ENCODE results near the gene ULBP2.
"Not testable (repeated sequence)": the region's sequence is repeated elsewhere in the genome, so short reads cannot be mapped to it uniquely, and the experiment has no call there.

ULBP2 gene

DNA sequence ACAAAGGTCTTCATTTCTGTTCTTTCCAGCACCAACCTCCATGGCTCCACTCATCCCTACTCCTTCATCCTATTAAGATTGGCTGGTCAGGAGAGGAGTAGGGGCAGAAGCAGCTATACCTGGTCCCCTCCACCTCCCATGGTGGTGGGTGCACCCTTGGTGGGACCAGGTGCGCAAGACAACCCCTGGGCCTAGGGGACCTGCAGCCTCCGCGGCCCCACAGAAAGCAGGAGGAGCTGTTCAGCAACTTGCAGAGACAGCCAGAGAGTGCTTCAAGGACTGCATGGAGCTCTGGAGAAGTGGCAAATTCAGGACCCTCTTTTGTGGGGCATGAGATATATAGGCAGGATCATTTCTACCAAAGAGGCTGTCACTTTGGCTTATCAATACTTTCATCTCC, 9.8 kb downstream of the ULBP2 start:
- DNase-seq (ENCODE audit: low spot score): no peak

DNA sequence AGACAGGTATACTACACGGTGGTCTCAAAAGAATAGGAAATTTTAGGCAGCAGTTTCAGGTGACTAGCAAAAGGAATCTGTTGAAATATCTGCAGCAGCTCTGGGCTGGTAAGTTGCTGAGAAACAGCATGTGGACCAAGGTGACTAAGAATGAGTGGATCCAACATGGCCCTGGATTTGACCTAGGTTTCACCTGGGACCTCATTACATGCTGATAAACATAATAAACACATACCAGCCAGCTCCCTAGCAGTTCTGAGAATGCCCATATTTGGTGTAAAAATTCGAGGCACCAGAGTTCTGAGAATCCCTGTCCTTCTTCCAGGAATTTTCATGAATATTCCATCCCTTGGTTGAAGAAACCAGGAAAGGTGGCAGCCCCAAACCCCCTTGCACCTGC, 11.6 kb downstream of the ULBP2 start:
- DNase-seq (ENCODE audit: low spot score): not testable (repeated sequence)

DNA sequence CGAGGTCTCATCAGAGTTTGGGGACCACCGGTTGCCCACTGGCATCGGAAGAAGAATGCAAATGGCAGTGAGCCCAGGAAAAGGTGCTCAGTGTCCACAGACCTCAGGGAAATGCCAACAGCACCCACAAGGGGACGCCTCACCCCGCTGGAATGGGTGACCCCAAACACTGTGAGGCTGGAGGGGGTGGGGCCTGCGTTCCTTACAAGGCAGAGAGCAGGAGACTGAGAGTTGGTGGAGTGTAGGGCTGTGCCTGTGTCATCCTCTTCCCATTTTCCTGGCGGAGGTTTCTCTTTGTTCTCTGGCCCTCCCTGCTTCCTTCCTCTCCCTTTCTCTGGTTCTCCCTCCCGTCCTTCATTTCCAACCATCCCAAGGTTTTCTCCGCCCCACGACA, 12.1 kb downstream of the ULBP2 start:
- not testable (repeated sequence) for DNase-seq (ENCODE audit: low spot score)

- not testable (repeated sequence) for DNase-seq (ENCODE audit: low spot score)
Measured at GRCh38 chr6:149954328-149954983, 12.6 kb downstream of the ULBP2 start.

DNA sequence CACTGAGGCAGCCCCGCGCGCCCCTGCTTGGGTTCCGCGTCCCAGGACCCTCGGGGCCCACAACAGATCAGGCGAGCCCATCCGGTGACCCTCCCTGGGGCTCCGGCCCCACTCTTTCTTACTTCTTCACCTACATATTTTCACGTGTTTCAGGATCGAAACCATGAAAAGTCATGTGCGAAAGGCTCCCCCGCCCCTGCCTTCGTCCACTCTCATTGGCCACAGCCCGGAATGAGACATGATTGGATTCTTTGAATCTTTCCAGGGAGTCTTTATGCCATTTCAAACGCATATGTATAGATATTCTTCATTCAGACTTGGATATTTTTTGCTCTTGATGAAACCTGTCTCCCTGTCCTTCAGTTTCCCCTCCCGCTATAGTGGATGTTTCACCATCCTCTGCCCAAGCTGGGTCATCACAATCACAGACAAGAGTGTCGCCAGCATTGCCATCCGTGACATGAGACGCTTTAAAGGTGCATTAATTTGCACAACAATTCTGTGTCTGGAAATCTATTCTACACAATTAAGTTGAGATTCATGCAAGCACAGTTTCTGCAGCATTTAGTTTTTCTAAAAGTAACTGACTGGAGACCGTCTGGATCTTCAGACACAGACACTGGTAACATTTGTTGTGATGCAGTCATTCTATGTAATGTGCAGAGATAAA, 13.3 kb downstream of the ULBP2 start:
- peak; percentile 5 for DNase-seq (ENCODE audit: low spot score)

GRCh38 chr6:149955654-149956317, 14.0 kb downstream of the ULBP2 start:
- peak; percentile 32 for DNase-seq (ENCODE audit: low spot score)

DNA sequence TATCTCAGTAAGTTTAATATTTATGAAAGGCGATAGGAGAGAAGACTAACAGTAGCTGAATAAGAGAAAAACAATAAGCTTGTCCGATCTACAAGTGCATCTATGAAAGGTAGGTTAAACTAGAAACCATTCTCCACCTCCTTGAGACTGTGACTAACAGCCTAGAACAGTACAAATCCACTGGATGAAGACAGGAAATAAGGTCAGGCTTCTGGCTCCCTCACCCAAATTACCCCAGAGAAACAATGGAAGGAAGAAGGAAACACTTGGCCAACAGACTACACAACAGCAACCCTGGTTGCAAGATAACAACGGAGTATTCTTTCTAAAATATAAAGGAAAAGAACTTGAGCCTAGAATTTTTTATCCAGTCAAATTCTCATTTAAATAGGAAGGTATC, 16.3 kb downstream of the ULBP2 start:
- not testable (repeated sequence) for DNase-seq (ENCODE audit: low spot score)

DNA sequence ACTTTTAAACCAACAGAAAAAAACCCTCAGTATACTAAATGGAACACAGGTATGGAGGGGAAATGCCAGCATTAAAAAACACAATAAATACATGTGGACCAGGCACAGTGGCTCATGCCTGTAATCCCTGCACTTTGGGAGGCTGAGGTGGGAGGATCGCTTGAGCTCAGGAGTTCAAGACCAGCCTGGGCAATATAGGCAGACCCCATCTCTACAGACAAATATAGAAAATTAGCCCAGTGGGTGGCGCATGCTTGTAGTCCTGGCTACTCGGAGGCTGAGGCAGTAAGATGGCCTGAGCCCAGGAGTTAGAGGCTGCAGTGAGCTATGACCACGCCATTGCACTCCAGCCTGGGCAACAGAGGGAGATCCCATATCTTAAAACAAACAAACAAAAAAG, 18.0 kb downstream of the ULBP2 start:
- DNase-seq (ENCODE audit: low spot score): not testable (repeated sequence)

GRCh38 chr6:149960488-149960887, 18.7 kb downstream of the ULBP2 start:
- DNase-seq (ENCODE audit: low spot score): peak; percentile 34

GRCh38 chr6:149961728-149962425, 20.1 kb downstream of the ULBP2 start:
- DNase-seq (ENCODE audit: low spot score): peak; percentile 40

GRCh38 chr6:149962461-149963211, 20.8 kb downstream of the ULBP2 start:
- DNase-seq (ENCODE audit: low spot score): peak; percentile 61

- no peak for DNase-seq (ENCODE audit: low spot score)
Measured at GRCh38 chr6:149963212-149963461, 21.3 kb downstream of the ULBP2 start.

DNA sequence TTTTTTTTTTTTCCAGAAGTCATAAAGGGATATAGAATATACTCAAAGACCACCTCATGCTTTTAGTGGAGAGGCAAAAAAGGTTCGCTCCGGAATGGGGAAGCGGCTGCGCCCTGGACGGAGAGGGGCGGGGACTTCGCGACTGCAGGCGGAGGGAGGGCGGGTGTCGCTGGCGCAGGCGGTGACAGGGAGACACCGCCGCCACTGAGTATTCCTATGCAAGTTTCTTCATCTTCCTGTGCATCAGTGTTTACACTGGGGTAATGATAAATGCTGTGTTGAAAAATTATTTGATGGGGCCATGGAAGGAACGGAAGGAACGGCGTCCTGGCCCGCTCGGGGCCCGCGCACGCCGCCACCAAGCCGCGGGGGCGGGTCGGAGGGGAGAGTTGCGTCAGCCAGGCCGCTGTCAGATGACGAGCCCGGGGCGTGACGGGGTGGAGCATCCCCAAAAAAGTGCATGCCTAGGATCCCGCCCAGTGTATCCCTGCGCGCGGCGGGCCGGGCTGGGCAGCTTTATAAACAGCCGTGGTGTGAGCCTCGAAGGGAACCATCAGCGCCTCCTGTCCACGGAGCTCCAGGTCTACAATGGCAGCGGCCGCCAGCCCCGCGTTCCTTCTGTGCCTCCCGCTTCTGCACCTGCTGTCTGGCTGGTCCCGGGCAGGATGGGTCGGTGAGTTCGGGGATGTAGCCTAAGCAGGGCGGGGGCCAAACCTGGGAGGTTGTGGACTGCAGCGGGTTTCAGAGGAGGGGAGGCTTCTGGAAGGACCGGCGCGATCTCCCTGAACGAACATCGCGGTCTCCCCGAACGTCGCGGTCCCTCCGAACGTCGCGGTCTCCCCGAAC, 21.9 kb downstream of the ULBP2 start, which contains the start of gene ULBP1:
Gene ULBP1 (plus strand): TSS at position 482 of the 846 bp plus-strand sequence. CDS start 107 bp downstream, at position 589.
- DNase-seq (ENCODE audit: low spot score): peak; percentile 91

DNA sequence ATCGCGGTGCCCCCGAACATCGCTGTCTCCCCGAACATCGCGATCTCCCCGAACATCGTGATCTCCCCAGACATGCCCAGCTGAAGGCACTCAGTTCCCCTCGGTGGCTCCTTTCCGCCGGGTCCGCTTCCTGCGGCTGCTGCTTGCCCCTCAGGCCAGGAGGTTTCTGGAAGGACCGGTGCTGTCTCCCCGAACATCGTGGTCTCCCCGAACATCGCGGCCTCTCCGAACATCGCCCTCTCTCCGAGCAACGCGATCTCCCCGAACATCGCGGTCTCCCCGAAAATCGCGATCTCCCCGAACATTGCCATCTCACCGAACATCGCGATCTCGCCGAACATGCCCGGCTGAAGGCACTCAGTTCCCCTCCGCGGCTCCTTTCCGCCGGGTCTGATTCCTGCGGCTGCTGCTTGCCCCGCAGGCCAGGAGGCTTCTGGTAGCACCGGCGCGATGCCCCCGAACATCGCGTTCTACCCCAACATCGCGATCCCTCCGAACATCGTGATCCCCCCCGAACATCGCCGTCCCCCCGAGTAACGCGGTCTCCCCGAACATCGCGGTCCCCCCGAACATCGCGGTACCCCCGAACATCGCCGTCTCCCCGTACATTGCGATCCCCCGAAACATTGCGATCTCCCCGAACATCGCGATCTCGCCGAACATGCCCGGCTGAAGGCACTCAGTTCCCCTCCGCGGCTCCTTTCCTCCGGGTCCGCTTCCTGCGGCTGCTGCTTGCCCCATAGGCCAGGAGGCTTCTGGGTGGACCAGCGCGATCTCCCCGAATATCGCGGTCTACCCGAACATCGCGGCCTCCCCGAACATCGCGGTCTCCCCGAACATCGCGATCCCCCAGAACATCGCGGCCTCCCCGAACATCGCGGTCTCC, 22.7 kb downstream of the ULBP2 start:
- DNase-seq (ENCODE audit: low spot score): peak; percentile 61

DNA sequence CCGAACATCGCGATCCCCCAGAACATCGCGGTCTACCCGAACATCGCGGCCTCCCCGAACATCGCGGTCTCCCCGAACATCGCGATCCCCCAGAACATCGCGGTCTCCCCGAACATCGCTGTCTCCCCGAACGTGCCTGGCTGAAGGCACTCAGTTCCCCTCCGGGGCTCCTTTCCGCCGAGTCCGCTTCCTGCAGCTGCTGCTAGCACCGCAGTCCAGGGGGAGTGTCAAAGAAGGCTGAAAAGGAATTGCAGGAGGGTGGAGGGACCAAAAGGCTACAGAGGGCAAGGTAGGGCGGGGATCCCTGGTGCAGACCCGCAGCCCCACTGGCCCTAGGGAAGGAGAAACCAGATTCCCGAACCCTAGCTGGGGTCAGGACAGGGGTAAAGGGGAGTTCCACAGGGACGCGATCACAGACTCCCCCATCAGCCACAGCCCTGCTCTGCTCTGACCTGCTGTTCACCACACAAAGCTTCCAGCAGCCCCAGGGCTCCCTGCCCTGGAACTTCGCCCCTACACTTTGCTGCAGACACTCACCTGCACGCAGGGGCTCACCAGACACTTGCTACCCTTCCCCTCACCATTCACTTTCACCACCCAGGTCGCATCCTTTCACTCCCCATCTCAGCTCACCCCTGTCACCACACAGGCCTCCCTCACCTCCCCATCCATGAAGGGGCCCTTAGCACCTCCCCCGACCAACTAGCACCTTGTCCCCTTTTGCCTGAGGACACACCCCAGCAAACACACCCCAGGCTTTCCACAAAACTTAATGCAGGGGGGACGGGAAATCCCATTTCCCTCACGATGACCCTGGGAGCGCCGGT, 23.6 kb downstream of the ULBP2 start:
- DNase-seq (ENCODE audit: low spot score): peak; percentile 63

GRCh38 chr6:149966319-149966718, 24.5 kb downstream of the ULBP2 start:
- peak; percentile 33 for DNase-seq (ENCODE audit: low spot score)

DNA sequence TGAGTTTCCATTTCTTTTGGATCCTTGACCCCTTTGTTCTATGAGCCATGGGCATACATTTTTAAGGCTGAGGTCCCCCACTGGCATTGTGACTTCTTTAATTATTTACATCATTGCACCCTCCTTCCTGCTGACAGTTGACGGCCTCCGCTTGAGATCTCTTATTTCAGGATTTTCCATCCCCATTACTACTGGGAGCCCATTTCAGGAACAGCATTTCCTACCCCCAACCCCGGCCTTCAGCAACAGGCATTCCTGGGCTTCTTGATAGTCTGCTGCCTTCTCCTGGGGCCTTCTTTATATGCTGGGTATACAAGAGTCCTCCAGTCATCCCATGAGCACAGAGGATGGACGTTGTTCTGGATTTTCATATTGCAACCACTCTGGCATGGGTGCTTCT, 25.8 kb downstream of the ULBP2 start:
- peak; percentile 14 for DNase-seq (ENCODE audit: low spot score)

GRCh38 chr6:149967999-149968398, 26.2 kb downstream of the ULBP2 start:
- peak; percentile 8 for DNase-seq (ENCODE audit: low spot score)

- peak; percentile 26 for DNase-seq (ENCODE audit: low spot score)
Measured at GRCh38 chr6:149968909-149969308, 27.1 kb downstream of the ULBP2 start.

Measured in ecto neural progenitor cell (in vitro differentiated cells).